ENCODE data around the gene CCDC88B. TPM values are rescaled to one million over a fixed set of nuclear protein-coding genes. Genes with fewer than 3 reads are reported as not detected.

Gene CCDC88B
- total and polyA plus RNA-seq, 2 of the 8 experiments (the other 6 are each of a cell fraction or from before 2014, with no cell fraction given), result 5.9 to 12.5 TPM

- TF ChIP-seq, protein P1, sequence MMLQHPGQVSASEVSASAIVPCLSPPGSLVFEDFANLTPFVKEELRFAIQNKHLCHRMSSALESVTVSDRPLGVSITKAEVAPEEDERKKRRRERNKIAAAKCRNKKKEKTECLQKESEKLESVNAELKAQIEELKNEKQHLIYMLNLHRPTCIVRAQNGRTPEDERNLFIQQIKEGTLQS (IDR thresholded peaks at IDR 0.05; ENCODE audit: insufficient read depth, low read depth, low read length), result peak; percentile 63; the same call in 1 of the 2 replicates
Measured at GRCh38 chr11:64372802-64373597, 33.0 kb downstream of the CCDC88B start (continued).

Measured in H1 (cell line).